HepG2 (cell line): ENCODE results near the gene CPB2. TPM values are rescaled to one million over a fixed set of nuclear protein-coding genes. Genes with fewer than 3 reads are reported as not detected.

Source experiments
- ATAC-seq: fragments of 200-7000 bp; cut with Tn5 transposase; 3 replicates; pipeline ENCODE4 v1.9.1; 2020; ENCODE audit warnings: mild to moderate bottlenecking, moderate library complexity
- BruUV-seq: library from RNA; stranded (reverse); fragments of 400-500 nt; replicated peaks from 2 replicates; lab custom pipeline; 2021; lab: Mats Ljungman, UMichigan
- CTCF ChIA-PET: fragments of 300-600 bp; formaldehyde crosslinking; extraction: SDS; loops from one replicate; lab custom pipeline; 2021; ENCODE audit warnings: low total read pairs, inconsistent platforms, low intra/inter-chr PET ratio; lab: Yijun Ruan, JAX
- POLR2A ChIA-PET: fragments of 350-600 bp; sonication (Branson Sonifier 250); formaldehyde crosslinking; loops from one replicate; lab custom pipeline; 2020; ENCODE audit warnings: antibody characterized with exemption, inconsistent platforms; lab: Yijun Ruan, JAX
- DNase-seq: peaks from one replicate; pipeline ENCODE4 v3.0.0-alpha.2; 2015; ENCODE audit warnings: low spot score
- FAIRE-seq: peaks from 3 replicates; lab custom pipeline; 2011; peaks lifted over from hg19 to GRCh38; lab: Jason Lieb, UNC
- H2AFZ ChIP-seq: one replicate; pipeline ENCODE4 v1.6.1; 2011; ENCODE audit warnings: low read length, inconsistent platforms
- H3K27ac ChIP-seq: fragments of 300-600 bp; 3 replicates; pipeline ENCODE4 v1.8.0; 2011; ENCODE audit warnings: mixed run types, mild to moderate bottlenecking, mixed read lengths, low read length, inconsistent platforms; ENCODE audit not compliant: insufficient read depth; ENCODE audit errors: extremely low read length
- H3K27me3 ChIP-seq, 2 experiments: fragments of 200-600 bp in 1 of 2; 2 replicates in 1 of 2; 3 replicates in 1 of 2; pipeline versions ENCODE4 v1.6.0 to v1.8.0; 2011; ENCODE audit warnings: low read length in 2 of 2, mild to moderate bottlenecking in 2 of 2, moderate library complexity in 2 of 2, inconsistent platforms in 1 of 2; ENCODE audit not compliant: insufficient read depth in 2 of 2, control insufficient read depth in 1 of 2
- H3K36me3 ChIP-seq, 2 experiments: fragments of 200-600 bp in 1 of 2; replicated peaks in 1 of 2; 2 replicates in 1 of 2; 3 replicates in 1 of 2; pipeline versions ENCODE4 v1.5.1 to v1.8.0; 2011; ENCODE audit warnings: low read length in 2 of 2, inconsistent platforms in 1 of 2; ENCODE audit not compliant: insufficient read depth in 2 of 2, control insufficient read depth in 1 of 2
- H3K4me1 ChIP-seq: 2 replicates; pipeline ENCODE4 v1.5.1; 2012; ENCODE audit warnings: low read length, inconsistent platforms; ENCODE audit not compliant: insufficient read depth
- H3K4me2 ChIP-seq: 2 replicates; pipeline ENCODE4 v1.6.0; 2011; ENCODE audit warnings: low read depth, low read length, inconsistent platforms
- H3K4me3 ChIP-seq, 3 experiments: fragments of 200-600 bp in 1 of 3; sonication (generic), shearing (Covaris generic) in 1 of 3; replicated peaks in 1 of 3; 2 replicates each; pipeline ENCODE4 v1.5.1; 2011 to 2016; ENCODE audit warnings: low read length in 3 of 3, inconsistent platforms in 2 of 3, low read depth in 2 of 3, mild to moderate bottlenecking in 2 of 3, control low read depth in 1 of 3, mixed read lengths in 1 of 3; ENCODE audit not compliant: insufficient read depth in 1 of 3
- H3K79me2 ChIP-seq: one replicate; pipeline ENCODE4 v1.6.1; 2011; ENCODE audit warnings: low read length, inconsistent platforms; ENCODE audit not compliant: insufficient read depth
- H3K9ac ChIP-seq: 2 replicates; pipeline ENCODE4 v1.6.0; 2011; ENCODE audit warnings: mild to moderate bottlenecking, low read depth, low read length, inconsistent platforms; ENCODE audit not compliant: insufficient read depth
- H3K9me3 ChIP-seq: 2 replicates; pipeline ENCODE4 v1.5.1; 2012; ENCODE audit warnings: mild to moderate bottlenecking, low read length
- H4K20me1 ChIP-seq: 2 replicates; pipeline ENCODE4 v1.6.0; 2011; ENCODE audit warnings: inconsistent platforms, mild to moderate bottlenecking, low read length, moderate library complexity; ENCODE audit not compliant: insufficient read depth
- CENPBD1 ChIP-seq: sonication (generic); formaldehyde crosslinking; IDR thresholded peaks from 2 replicates; pipeline ENCODE4 v1.8.0; 2022; ENCODE audit warnings: missing genetic modification reagents, low read depth, mild to moderate bottlenecking, borderline replicate concordance
- GPN1 ChIP-seq: sonication (generic); formaldehyde crosslinking; IDR thresholded peaks from 2 replicates; pipeline ENCODE4 v1.5.1; 2020; ENCODE audit warnings: missing genetic modification reagents, borderline replicate concordance
- HMGXB3 ChIP-seq: sonication (generic); formaldehyde crosslinking; IDR thresholded peaks from 2 replicates; pipeline ENCODE4 v1.4.0; 2020; ENCODE audit warnings: missing genetic modification reagents, borderline replicate concordance
- MED1 ChIP-seq: sonication (generic); formaldehyde crosslinking; IDR thresholded peaks from 2 replicates; pipeline ENCODE4 v1.4.0; 2020; ENCODE audit warnings: missing genetic modification reagents
- PATZ1 ChIP-seq: sonication (generic); formaldehyde crosslinking; IDR thresholded peaks from 2 replicates; pipeline ENCODE4 v1.4.0; 2020; ENCODE audit warnings: missing genetic modification reagents
- SOX5 ChIP-seq: IDR thresholded peaks from 2 replicates; pipeline ENCODE4 v1.6.1; 2016; ENCODE audit warnings: borderline replicate concordance
- TP53 ChIP-seq: sonication (generic); formaldehyde crosslinking; conservative IDR thresholded peaks from 2 replicates; pipeline ENCODE4 v1.4.0; 2020; ENCODE audit warnings: missing genetic modification reagents
- ZMYM4 ChIP-seq: sonication (generic); formaldehyde crosslinking; IDR thresholded peaks from 2 replicates; pipeline ENCODE4 v1.8.1; 2023; ENCODE audit warnings: mild to moderate bottlenecking, missing genetic modification reagents
- ZNF468 ChIP-seq: sonication (generic); formaldehyde crosslinking; IDR thresholded peaks from 2 replicates; pipeline ENCODE4 v1.8.0; 2022; ENCODE audit warnings: mild to moderate bottlenecking, moderate library complexity, missing genetic modification reagents
- ZNF704 ChIP-seq: sonication (generic); formaldehyde crosslinking; IDR thresholded peaks from 2 replicates; pipeline ENCODE4 v1.8.1; 2023; ENCODE audit warnings: mild to moderate bottlenecking, inconsistent platforms, moderate library complexity, missing genetic modification reagents, borderline replicate concordance
- ZNF816 ChIP-seq: sonication (generic); formaldehyde crosslinking; IDR thresholded peaks from 2 replicates; pipeline ENCODE4 v1.8.0; 2022; ENCODE audit warnings: missing genetic modification reagents, mild to moderate bottlenecking, borderline replicate concordance
- whole genome bisulfite sequencing: methylation state at CpG from one replicate; pipeline ENCODE4 v1.1.6; 2017; ENCODE audit warnings: low lambda C conversion rate; 5-methylcytosine and 5-hydroxymethylcytosine counted together
- in situ Hi-C: cut with HindIII; loops from 2 replicates; pipeline ENCODE4 v1.10.0; 2017; ENCODE audit warnings: low pct_unique_long_range_greater_than_20kb; ENCODE audit not compliant: extremely low pct_ligation_motif_present
- intact Hi-C: fragments of 100-400 bp; cut with micrococcal nuclease; formaldehyde crosslinking; loops from one replicate; pipeline ENCODE4 v1.10.0; 2022; ENCODE audit not compliant: unreplicated experiment
- polyA plus RNA-seq, 8 experiments: library from polyadenylated mRNA; depleted of rRNA in 3 of 8; stranded (reverse) in 7 of 8; unstranded in 1 of 8; fragments of >200 nt; fragmentation: Illumina TruSeq in 4 of 8; extraction: Trizol in 4 of 8; gene quantifications; 2 replicates each; pipeline versions ENCODE4 v1.2.1 to v1.2.3, GENCODE V29; 2011 to 2016; ENCODE audit warnings: low read depth in 4 of 8, missing spikeins in 1 of 8, mixed read lengths in 1 of 8; ENCODE audit not compliant: insufficient read depth in 1 of 8
- total RNA-seq, 5 experiments: library from RNA; depleted of rRNA; stranded (reverse); fragments of >200 nt; fragmentation: Illumina TruSeq; extraction: Trizol; gene quantifications; 2 replicates each; pipeline ENCODE4 v1.2.3, GENCODE V29; 2016; ENCODE audit warnings: low read depth in 1 of 5
- TF ChIP-seq, protein P1 (sequence below): sonication (generic); formaldehyde crosslinking; IDR thresholded peaks from 2 replicates; pipeline ENCODE4 v1.4.0; 2020; ENCODE audit warnings: missing genetic modification reagents

CPB2 gene
- total and polyA plus RNA-seq, 2 of the 13 experiments (the other 11 are each of a cell fraction or from before 2014, with no cell fraction given) = 125 to 140 TPM

- H3K4me2 ChIP-seq = no peak overlapping the region
- peaks cover 15% of the 10 kb centered on the region for H3K79me2 ChIP-seq
- no peak for DNase-seq
- no peaks in the 10 kb centered on the region for H3K4me1 ChIP-seq
- ChIA-PET POLR2A (no interaction called here), CTCF (no interaction called here)
- no peak for FAIRE-seq
- H3K4me3 ChIP-seq = no peak overlapping the region
- peaks cover 5 to 43% of the 10 kb centered on the region in 2 experiments for H3K36me3 ChIP-seq
- 98% methylated on average over 6 of the region's 6 CpGs for WGBS
- no peak for ATAC-seq
- H3K9me3 ChIP-seq = no peaks in the 10 kb centered on the region
- intact Hi-C loops (no loop called here), in situ Hi-C loops (no loop called here)
- H4K20me1 ChIP-seq = no peaks in the 10 kb centered on the region
- BruUV-seq = no TSS peak
- no peaks in the 10 kb centered on the region for H3K27me3 ChIP-seq
- H3K9ac ChIP-seq = no peak overlapping the region
- no peak overlapping the region for H2AFZ ChIP-seq
- no peak overlapping the region for H3K27ac ChIP-seq
- TF ChIP-seq ZMYM4 (CRISPR knock-in tag) (no peak), CENPBD1 (CRISPR knock-in tag) (no peak), HMGXB3 (no peak), GPN1 (CRISPR knock-in tag) (no peak), ZNF468 (no peak), ZNF704 (no peak), ZNF816 (no peak), SOX5 (no peak), PATZ1 (CRISPR knock-in tag) (no peak), TP53 (no peak), MED1 (CRISPR knock-in tag) (no peak)
- TF ChIP-seq, protein P1, sequence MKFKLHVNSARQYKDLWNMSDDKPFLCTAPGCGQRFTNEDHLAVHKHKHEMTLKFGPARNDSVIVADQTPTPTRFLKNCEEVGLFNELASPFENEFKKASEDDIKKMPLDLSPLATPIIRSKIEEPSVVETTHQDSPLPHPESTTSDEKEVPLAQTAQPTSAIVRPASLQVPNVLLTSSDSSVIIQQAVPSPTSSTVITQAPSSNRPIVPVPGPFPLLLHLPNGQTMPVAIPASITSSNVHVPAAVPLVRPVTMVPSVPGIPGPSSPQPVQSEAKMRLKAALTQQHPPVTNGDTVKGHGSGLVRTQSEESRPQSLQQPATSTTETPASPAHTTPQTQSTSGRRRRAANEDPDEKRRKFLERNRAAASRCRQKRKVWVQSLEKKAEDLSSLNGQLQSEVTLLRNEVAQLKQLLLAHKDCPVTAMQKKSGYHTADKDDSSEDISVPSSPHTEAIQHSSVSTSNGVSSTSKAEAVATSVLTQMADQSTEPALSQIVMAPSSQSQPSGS (CRISPR knock-in tag) = no peak
Observed at GRCh38 chr13:46039411-46040182, 65.2 kb downstream of the CPB2 start.
